ENCODE data around the gene POLR1C. TPM values are rescaled to one million over a fixed set of nuclear protein-coding genes. Genes with fewer than 3 reads are reported as not detected.

Gene POLR1C
- total RNA-seq, 1 donor from 2014 or later = 33.0 TPM

Other genes starting within 250 kb of the POLR1C start
- not detected for gene SLC22A7, start 218.8 kb upstream of the POLR1C start, total RNA-seq
- gene CRIP3, start 208.3 kb upstream of the POLR1C start, total RNA-seq = 0.28 TPM
- gene ZNF318, start 147.4 kb upstream of the POLR1C start, total RNA-seq = 5.0 TPM
- gene ABCC10, start 89.5 kb upstream of the POLR1C start, total RNA-seq = 18.3 TPM
- gene DLK2, start 61.5 kb upstream of the POLR1C start, total RNA-seq = 8.9 TPM
- 8.9 TPM for gene TJAP1, start 39.5 kb upstream of the POLR1C start, total RNA-seq
- gene LRRC73, start 6.7 kb upstream of the POLR1C start, total RNA-seq = 0.20 TPM
- 41.8 TPM for gene YIPF3, start 163 bp upstream of the POLR1C start, total RNA-seq
- gene XPO5, start 58.9 kb downstream of the POLR1C start, total RNA-seq = 36.5 TPM
- gene POLH, start 59.1 kb downstream of the POLR1C start, total RNA-seq = 12.0 TPM
- gene GTPBP2, start 112.2 kb downstream of the POLR1C start, total RNA-seq = 49.7 TPM
- 20.1 TPM for gene MAD2L1BP, start 118.8 kb downstream of the POLR1C start, total RNA-seq
- gene RSPH9, start 127.9 kb downstream of the POLR1C start, total RNA-seq = not detected
- gene MRPS18A, start 170.7 kb downstream of the POLR1C start, total RNA-seq = 44.5 TPM

Measured in esophagus mucosa (tissue), 1 donor.